Astrocyte (in vitro differentiated cells and primary cell): ENCODE results near the gene B4GALT1. TPM values are rescaled to one million over a fixed set of nuclear protein-coding genes. Genes with fewer than 3 reads are reported as not detected.
A peak's percentile ranks its signal among the peaks of the same experiment; 100 is the strongest.

Experiments used
- DNase-seq: peaks from one replicate; pipeline ENCODE4 v3.0.0-alpha.2; 2010; ENCODE audit warnings: low read depth
- FAIRE-seq: peaks from 2 replicates; lab custom pipeline; 2011; peaks lifted over from hg19 to GRCh38; lab: Jason Lieb, UNC
- H2AFZ ChIP-seq: 2 replicates; pipeline ENCODE4 v1.6.0; 2012; ENCODE audit warnings: low read depth, low read length, inconsistent platforms
- H3K27ac ChIP-seq: 2 replicates; pipeline ENCODE4 v1.5.1; 2011; ENCODE audit warnings: low read depth, low read length, inconsistent platforms
- H3K27me3 ChIP-seq: 2 replicates; pipeline ENCODE4 v1.6.0; 2011; ENCODE audit warnings: low read length, inconsistent platforms; ENCODE audit not compliant: insufficient read depth
- H3K36me3 ChIP-seq: 2 replicates; pipeline ENCODE4 v1.5.1; 2011; ENCODE audit warnings: low read length, inconsistent platforms; ENCODE audit not compliant: insufficient read depth
- H3K4me1 ChIP-seq: 2 replicates; pipeline ENCODE4 v1.5.1; 2011; ENCODE audit warnings: low read length, inconsistent platforms; ENCODE audit not compliant: insufficient read depth
- H3K4me2 ChIP-seq: 2 replicates; pipeline ENCODE4 v1.6.0; 2012; ENCODE audit warnings: low read length, inconsistent platforms
- H3K4me3 ChIP-seq: 2 replicates; pipeline ENCODE4 v1.5.1; 2011; ENCODE audit warnings: low read depth, mild to moderate bottlenecking, low read length, inconsistent platforms; ENCODE audit not compliant: insufficient read depth
- H3K79me2 ChIP-seq: 2 replicates; pipeline ENCODE4 v1.6.0; 2012; ENCODE audit warnings: mild to moderate bottlenecking, low read length, inconsistent platforms; ENCODE audit not compliant: insufficient read depth
- H3K9ac ChIP-seq: 2 replicates; pipeline ENCODE4 v1.6.0; 2012; ENCODE audit warnings: mild to moderate bottlenecking, low read length, inconsistent platforms
- H3K9me3 ChIP-seq: 2 replicates; pipeline ENCODE4 v1.5.1; 2012; ENCODE audit warnings: low read depth, mild to moderate bottlenecking, low read length, inconsistent platforms; ENCODE audit not compliant: insufficient read depth
- H4K20me1 ChIP-seq: 2 replicates; pipeline ENCODE4 v1.6.0; 2012; ENCODE audit warnings: low read length, inconsistent platforms; ENCODE audit not compliant: insufficient read depth
- H3K27ac Mint-ChIP-seq: one replicate; pipeline ENCODE4 v1.8.0; 2021; ENCODE audit warnings: mild to moderate bottlenecking, mixed read lengths; ENCODE audit not compliant: unreplicated experiment
- H3K27me3 Mint-ChIP-seq: one replicate; pipeline ENCODE4 v1.8.0; 2021; ENCODE audit warnings: low read depth, mixed read lengths; ENCODE audit not compliant: unreplicated experiment
- H3K36me3 Mint-ChIP-seq: one replicate; pipeline ENCODE4 v1.8.0; 2021; ENCODE audit warnings: low read depth, mixed read lengths; ENCODE audit not compliant: unreplicated experiment
- H3K4me1 Mint-ChIP-seq: one replicate; pipeline ENCODE4 v1.8.0; 2021; ENCODE audit warnings: low read depth, mixed read lengths; ENCODE audit not compliant: unreplicated experiment
- H3K4me3 Mint-ChIP-seq: one replicate; pipeline ENCODE4 v1.8.0; 2021; ENCODE audit warnings: mild to moderate bottlenecking, moderate library complexity, mixed read lengths; ENCODE audit not compliant: unreplicated experiment
- H3K9me3 Mint-ChIP-seq: one replicate; pipeline ENCODE4 v1.8.0; 2021; ENCODE audit warnings: mild to moderate bottlenecking, mixed read lengths; ENCODE audit not compliant: unreplicated experiment
- EZH2 ChIP-seq: IDR thresholded peaks from 2 replicates; pipeline ENCODE4 v1.6.1; 2012; ENCODE audit warnings: mild to moderate bottlenecking, low read length, inconsistent platforms; ENCODE audit not compliant: insufficient read depth
- total RNA-seq: library from RNA; stranded (reverse); gene quantifications from 2 replicates; pipeline ENCODE4 v1.2.1, GENCODE V29; 2021
- TF ChIP-seq, protein P1 (sequence below): IDR thresholded peaks from 2 replicates; pipeline ENCODE4 v1.5.1; 2011; ENCODE audit warnings: low read depth, mild to moderate bottlenecking, inconsistent platforms, low read length, moderate library complexity; ENCODE audit not compliant: insufficient read depth

The B4GALT1 gene
- total RNA-seq, 1 donor from 2014 or later, result 93.1 TPM

DNA sequence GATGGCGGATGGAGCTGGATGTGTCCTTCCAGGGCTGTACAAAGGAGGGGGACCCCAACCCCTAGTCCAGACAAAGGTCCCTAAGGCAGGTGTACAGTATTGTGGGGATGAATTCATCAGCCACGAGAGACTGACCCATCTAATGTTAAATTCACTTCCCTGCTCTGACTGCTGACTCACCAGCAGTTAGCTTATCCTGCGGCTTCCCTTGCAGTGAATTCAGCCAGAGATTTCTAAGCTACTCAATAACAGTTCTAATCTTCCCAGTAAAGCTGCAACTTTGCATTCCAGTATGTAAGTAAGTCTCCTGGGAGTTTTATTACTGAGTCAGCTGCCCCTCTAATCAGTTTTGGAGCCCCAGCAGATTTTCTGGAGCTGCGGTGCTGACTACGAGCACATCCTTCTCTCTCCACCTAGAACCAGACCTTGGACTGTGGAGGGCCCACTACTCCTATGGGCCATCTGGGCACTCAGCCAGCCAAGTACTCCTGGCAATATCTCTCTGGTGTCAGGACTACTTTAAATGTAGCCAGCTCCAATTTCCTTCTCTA is 16.1 kb downstream of the B4GALT1 start:
- Histone ChIP-seq H2AFZ (no peak overlapping the region), H3K36me3 (no peaks in the 10 kb centered on the region), H3K27ac (peak overlapping the region; percentile 65), H4K20me1 (peaks cover 73% of the 10 kb centered on the region), H3K4me1 (peaks cover 25% of the 10 kb centered on the region), H3K4me3 (no peak overlapping the region), H3K27me3 (no peaks in the 10 kb centered on the region), H3K9me3 (no peaks in the 10 kb centered on the region), H3K4me2 (peak overlapping the region; percentile 66), H3K9ac (peak overlapping the region; percentile 31), H3K79me2 (peaks cover 89% of the 10 kb centered on the region)
- no peak for TF ChIP-seq EZH2
- TF ChIP-seq, protein P1, sequence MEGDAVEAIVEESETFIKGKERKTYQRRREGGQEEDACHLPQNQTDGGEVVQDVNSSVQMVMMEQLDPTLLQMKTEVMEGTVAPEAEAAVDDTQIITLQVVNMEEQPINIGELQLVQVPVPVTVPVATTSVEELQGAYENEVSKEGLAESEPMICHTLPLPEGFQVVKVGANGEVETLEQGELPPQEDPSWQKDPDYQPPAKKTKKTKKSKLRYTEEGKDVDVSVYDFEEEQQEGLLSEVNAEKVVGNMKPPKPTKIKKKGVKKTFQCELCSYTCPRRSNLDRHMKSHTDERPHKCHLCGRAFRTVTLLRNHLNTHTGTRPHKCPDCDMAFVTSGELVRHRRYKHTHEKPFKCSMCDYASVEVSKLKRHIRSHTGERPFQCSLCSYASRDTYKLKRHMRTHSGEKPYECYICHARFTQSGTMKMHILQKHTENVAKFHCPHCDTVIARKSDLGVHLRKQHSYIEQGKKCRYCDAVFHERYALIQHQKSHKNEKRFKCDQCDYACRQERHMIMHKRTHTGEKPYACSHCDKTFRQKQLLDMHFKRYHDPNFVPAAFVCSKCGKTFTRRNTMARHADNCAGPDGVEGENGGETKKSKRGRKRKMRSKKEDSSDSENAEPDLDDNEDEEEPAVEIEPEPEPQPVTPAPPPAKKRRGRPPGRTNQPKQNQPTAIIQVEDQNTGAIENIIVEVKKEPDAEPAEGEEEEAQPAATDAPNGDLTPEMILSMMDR, result no peak
- Mint-ChIP-seq H3K27ac (peak overlapping the region; percentile 73), H3K4me1 (peaks cover 54% of the 10 kb centered on the region), H3K4me3 (no peak overlapping the region), H3K27me3 (no peaks in the 10 kb centered on the region), H3K36me3 (no peaks in the 10 kb centered on the region), H3K9me3 (peaks cover 2% of the 10 kb centered on the region)
- FAIRE-seq (peak; percentile 99), DNase-seq (peak; percentile 98)

GRCh38 chr9:33148367-33149014 is 18.6 kb downstream of the B4GALT1 start:
- TF ChIP-seq, protein P1, result no peak
- no peak for TF ChIP-seq EZH2
- H3K4me3 ChIP-seq, result no peak overlapping the region
- H3K36me3 Mint-ChIP-seq, result peaks cover 2% of the 10 kb centered on the region
- H3K27ac Mint-ChIP-seq, result no peak overlapping the region
- FAIRE-seq (no peak), DNase-seq (no peak)
- H4K20me1 ChIP-seq, result peaks cover 78% of the 10 kb centered on the region
- H3K27ac ChIP-seq, result no peak overlapping the region
- H3K27me3 Mint-ChIP-seq, result no peaks in the 10 kb centered on the region
- H3K9ac ChIP-seq, result no peak overlapping the region
- no peaks in the 10 kb centered on the region for H3K9me3 Mint-ChIP-seq
- no peaks in the 10 kb centered on the region for H3K27me3 ChIP-seq
- peaks cover 89% of the 10 kb centered on the region for H3K79me2 ChIP-seq
- peaks cover 45% of the 10 kb centered on the region for H3K4me1 Mint-ChIP-seq
- no peaks in the 10 kb centered on the region for H3K9me3 ChIP-seq
- no peak overlapping the region for H2AFZ ChIP-seq
- peaks cover 22% of the 10 kb centered on the region for H3K4me1 ChIP-seq
- no peak overlapping the region for H3K4me2 ChIP-seq
- no peaks in the 10 kb centered on the region for H3K36me3 ChIP-seq
- H3K4me3 Mint-ChIP-seq, result no peak overlapping the region
